HFF-Myc (cell line): ENCODE measurements around the gene ZFPM1.

Source experiments
- DNase-seq: peaks from one replicate; pipeline ENCODE4 v3.0.0-alpha.2; 2011; ENCODE audit warnings: low read depth; ENCODE audit errors: extremely low read depth
- H3K4me3 ChIP-seq: replicated peaks from 2 replicates; pipeline ENCODE4 v1.5.1; 2011; ENCODE audit warnings: low read depth, mild to moderate bottlenecking, control low read depth, low read length
- TF ChIP-seq, protein P1 (sequence below): IDR thresholded peaks from 2 replicates; pipeline ENCODE4 v1.5.1; 2012; ENCODE audit warnings: mild to moderate bottlenecking, low read depth, low read length, control low read depth; ENCODE audit errors: missing control alignments

ZFPM1 gene

GRCh38 chr16:88487124-88487432 is 34.0 kb downstream of the ZFPM1 start:
- no peak for DNase-seq
- TF ChIP-seq, protein P1, sequence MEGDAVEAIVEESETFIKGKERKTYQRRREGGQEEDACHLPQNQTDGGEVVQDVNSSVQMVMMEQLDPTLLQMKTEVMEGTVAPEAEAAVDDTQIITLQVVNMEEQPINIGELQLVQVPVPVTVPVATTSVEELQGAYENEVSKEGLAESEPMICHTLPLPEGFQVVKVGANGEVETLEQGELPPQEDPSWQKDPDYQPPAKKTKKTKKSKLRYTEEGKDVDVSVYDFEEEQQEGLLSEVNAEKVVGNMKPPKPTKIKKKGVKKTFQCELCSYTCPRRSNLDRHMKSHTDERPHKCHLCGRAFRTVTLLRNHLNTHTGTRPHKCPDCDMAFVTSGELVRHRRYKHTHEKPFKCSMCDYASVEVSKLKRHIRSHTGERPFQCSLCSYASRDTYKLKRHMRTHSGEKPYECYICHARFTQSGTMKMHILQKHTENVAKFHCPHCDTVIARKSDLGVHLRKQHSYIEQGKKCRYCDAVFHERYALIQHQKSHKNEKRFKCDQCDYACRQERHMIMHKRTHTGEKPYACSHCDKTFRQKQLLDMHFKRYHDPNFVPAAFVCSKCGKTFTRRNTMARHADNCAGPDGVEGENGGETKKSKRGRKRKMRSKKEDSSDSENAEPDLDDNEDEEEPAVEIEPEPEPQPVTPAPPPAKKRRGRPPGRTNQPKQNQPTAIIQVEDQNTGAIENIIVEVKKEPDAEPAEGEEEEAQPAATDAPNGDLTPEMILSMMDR: no peak
- no peak overlapping the region for H3K4me3 ChIP-seq

GRCh38 chr16:88487920-88488851 is 35.1 kb downstream of the ZFPM1 start:
- DNase-seq: no peak
- TF ChIP-seq, protein P1: no peak
- H3K4me3 ChIP-seq: no peak overlapping the region

DNA sequence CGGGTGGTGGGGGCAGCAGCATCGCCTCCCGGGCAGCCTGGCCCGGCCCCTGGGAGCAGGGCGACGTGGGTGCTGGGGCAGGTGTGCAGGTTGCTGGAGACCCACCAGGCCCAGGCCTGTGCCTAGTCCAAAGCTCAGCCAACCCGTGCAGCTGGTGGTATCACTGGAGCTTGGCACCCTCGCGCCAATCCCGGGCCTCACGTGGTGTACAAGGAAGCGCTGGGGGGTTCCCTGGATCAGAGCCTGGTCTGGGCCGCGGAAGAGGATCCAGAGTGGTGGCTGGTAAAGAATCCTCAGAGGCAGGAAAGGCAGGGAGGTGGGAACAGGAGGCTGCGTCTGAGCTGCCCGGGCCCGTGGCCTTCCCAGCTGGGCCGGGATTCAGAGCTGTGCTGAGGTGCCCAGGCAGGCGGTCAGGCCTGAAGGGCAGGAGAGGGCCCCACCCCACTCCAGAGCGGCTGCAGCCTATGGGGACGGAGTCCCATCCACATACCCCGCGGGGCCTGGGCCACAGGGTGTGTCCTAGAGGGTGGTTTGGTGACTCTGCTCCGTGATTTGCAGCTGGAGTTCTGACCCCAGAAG is 36.2 kb downstream of the ZFPM1 start:
- no peak for DNase-seq
- no peak overlapping the region for H3K4me3 ChIP-seq
- TF ChIP-seq, protein P1: no peak

DNA sequence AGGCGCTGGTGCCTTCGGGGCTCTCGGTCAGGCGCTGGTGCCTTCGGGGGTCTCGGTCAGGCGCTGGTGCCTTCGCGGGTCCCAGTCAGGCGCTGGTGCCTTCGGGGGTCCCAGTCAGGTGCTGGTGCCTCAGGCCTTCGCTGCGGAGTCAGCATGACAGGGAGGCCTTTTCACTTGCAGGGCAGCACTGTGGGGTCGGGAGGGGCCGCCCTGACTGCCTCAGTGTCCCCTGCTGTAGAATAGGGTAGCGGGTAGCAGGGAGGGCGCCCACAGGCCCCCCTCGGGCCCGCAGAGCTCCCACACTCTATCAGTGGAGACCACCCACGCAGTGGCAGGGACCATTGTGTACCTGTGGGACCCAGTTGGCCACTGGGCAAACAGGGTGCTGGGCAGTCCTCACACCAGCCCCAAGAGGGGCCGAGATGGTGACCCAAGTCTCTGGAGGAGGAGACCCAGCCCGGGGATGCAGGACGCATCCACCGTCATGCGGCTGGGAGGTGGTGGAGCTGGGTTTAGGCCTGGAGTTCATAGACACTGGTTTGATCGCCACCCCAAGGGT is 38.0 kb downstream of the ZFPM1 start:
- no peak overlapping the region for H3K4me3 ChIP-seq
- TF ChIP-seq, protein P1: no peak

DNA sequence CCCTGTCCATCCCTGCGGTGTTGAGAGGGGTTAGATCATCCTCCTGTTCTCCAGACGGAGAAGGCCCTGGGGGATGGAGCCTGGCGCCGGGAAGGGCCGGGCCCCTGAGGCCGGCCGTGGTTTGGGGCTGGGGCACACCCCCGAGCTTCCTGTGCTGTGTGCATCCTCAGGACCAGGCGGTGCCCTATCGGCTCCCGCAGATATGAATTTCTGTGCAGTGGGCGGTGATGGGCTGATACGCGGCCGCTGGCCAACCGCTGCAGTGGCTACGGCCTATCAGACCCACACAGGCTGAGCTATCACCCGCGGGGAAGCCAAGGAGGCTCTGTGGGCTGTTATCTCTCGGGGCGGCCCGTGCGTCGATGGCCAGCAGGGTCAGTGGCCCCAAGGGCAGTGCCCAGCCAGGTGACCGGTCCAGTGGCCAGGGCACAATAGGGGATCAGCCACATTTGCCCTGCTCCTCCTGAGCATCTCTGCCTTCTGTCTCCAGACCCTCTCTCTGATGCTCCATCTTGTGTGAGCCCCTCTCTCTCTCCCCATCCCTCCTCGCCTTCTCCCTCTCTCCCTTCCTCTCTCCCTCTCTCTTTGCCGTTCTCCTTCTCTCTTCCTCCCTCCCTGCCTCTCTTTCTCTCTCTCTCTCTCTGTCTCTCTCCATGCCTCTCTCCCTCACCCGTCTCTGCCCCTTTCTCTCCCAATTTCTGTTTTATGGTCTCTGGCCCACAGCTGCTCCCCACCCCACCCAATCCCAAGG is 38.7 kb downstream of the ZFPM1 start:
- no peak for DNase-seq

More for the DNA sequence above, 38.0 kb downstream of the ZFPM1 start:
- no peak for DNase-seq

DNA sequence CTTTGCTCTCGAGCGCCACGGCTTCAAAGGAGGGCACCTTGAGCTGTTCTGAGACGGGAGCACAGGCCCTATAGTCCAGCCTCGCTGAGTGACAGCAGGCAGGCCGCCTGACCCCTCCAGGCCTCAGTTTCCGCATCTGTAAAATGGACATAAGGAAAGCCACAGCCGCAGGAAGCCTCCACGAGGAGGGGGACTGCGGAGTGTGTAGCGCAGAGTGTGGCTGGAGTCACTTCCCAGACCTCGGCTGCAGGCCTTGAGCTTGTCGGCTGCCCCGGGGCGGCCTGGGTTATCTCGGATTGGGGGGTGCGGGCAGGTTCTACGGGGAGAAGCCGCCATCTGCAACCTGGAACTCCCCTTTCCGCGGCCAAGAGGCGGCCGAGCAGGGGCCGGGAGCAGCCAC is 40.8 kb downstream of the ZFPM1 start:
- no peak overlapping the region for H3K4me3 ChIP-seq
- TF ChIP-seq, protein P1: no peak
- DNase-seq: no peak

More for the DNA sequence above, 38.7 kb downstream of the ZFPM1 start:
- H3K4me3 ChIP-seq: no peak overlapping the region
- TF ChIP-seq, protein P1: no peak
